GM13976 (cell line): ENCODE results near the gene REL.

Source experiments
- DNase-seq: peaks from one replicate; pipeline ENCODE4 v3.0.0; 2012; ENCODE audit warnings: low spot score
- in situ Hi-C: fragments of 300-500 bp; cut with MboI; formaldehyde crosslinking; loops from one replicate; pipeline ENCODE4 v1.12.0; 2022; ENCODE audit warnings: low sequenced_read_pairs, mixed read lengths, inconsistent platforms; ENCODE audit not compliant: unreplicated experiment
- TF ChIP-seq, protein P1 (sequence below): IDR thresholded peaks from 2 replicates; pipeline ENCODE4 v1.5.1; 2012; ENCODE audit warnings: borderline replicate concordance, mild to moderate bottlenecking; ENCODE audit not compliant: insufficient read depth; ENCODE audit errors: extremely low read depth, missing control alignments, control extremely low read depth

Gene REL

DNA sequence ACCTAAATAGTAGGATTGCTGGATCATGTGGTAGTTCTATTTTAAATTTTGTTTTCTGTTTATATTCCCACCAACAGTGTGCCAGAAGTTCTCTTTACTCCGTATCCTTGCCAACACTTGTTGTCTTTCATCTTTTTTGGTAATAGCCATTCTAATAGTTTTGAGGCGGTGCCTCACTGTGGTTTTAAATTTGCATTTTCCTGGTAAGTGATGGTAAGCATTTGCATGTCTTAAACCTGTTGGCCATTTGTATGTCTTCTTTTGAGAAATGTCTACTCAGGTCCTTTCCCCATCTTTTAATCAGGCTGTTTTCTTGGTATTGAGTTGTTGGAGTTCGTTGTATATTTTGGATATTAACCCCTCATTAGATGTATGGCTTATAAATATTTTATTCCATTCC, 51.6 kb downstream of the REL start:
- no peak for DNase-seq
- in situ Hi-C loops = no loop called here
- TF ChIP-seq, protein P1, sequence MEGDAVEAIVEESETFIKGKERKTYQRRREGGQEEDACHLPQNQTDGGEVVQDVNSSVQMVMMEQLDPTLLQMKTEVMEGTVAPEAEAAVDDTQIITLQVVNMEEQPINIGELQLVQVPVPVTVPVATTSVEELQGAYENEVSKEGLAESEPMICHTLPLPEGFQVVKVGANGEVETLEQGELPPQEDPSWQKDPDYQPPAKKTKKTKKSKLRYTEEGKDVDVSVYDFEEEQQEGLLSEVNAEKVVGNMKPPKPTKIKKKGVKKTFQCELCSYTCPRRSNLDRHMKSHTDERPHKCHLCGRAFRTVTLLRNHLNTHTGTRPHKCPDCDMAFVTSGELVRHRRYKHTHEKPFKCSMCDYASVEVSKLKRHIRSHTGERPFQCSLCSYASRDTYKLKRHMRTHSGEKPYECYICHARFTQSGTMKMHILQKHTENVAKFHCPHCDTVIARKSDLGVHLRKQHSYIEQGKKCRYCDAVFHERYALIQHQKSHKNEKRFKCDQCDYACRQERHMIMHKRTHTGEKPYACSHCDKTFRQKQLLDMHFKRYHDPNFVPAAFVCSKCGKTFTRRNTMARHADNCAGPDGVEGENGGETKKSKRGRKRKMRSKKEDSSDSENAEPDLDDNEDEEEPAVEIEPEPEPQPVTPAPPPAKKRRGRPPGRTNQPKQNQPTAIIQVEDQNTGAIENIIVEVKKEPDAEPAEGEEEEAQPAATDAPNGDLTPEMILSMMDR = no peak

DNA sequence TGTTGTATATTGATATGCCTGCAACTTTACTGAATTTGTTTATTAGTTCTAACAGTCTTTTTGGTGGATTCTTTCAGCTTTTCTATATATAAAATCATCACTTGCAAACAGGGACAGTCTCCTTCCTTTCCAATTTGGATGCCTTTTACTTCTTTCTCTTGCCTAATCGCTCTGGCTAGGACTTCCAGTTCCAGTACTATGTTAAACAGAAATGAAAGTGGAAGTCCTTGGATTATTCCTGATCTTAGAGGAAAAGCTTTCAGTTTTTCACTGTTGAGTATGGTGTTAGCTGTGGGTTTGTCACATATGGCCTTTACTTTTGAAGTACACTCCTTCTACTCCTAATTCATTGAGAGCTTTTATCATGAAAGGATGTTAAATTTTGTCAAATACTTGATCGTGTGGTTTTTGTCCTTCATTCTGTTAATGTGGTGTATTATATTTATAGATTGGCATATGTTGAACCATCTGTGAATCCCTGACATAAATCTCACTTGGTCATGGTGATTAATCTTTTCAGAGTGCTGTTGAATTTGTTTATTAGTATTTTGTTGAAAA, 52.9 kb downstream of the REL start:
- in situ Hi-C loops = no loop called here
- TF ChIP-seq, protein P1 = no peak
- DNase-seq = no peak

DNA sequence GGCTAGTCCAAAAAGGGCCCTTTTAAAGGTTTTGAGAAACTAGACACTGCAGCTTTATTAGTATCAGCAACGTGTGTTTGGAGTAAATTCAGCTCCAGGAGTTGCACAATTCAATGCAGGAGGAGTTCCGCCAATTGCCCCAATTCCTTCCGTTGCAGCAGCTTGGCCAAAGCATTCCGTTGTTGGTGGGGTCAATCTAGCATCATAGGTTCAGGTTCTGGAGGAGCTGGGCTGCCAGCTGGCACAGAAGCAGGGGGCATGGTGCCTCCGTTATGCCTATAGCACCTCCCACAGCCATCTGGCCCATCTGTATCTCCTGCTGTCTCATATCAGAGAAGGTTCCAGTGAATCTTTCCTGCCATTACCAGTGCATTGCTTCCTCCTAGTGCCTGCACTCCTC, 55.4 kb downstream of the REL start:
- in situ Hi-C loops = no loop called here
- DNase-seq = no peak
- TF ChIP-seq, protein P1 = no peak

DNA sequence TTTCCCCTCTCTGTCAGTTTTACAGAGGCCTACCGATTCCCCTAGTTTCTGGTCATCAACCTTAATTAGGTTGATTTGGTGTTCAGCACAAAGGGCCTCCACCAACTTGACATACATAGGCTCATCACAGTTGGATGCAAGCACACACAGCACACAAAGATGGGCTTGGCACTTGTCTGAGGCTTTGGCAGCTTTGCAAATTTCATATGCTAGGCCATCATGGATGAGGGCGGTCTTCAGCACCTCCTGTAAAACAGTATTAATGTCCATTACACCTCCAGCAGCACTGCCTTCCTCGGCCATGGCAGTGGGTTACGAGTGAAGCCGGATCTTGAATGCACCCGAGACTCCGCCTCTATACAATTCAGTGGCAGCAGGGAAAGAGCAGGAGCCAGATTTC, 56.9 kb downstream of the REL start:
- no peak for DNase-seq
- in situ Hi-C loops = no loop called here
- TF ChIP-seq, protein P1 = no peak

DNA sequence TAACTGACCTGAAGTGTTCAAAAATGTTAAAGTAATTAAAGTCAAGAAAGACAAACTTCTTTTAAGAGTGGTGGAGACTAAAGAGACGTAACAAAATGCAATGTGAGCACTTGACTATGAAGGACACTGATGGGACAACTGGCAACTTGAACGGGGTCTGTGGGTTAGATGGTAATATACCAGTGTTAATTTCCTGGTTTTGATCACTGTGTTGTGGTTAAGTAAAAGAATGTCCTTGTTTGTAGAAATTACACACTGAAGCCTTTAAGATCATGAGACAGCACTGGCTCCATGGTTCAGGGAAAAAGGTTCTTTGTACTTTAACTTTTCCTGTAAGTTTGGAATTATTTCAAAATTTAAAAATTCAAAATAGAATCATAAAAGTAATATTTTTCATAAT, 58.2 kb downstream of the REL start:
- TF ChIP-seq, protein P1 = no peak
- in situ Hi-C loops = no loop called here
- no peak for DNase-seq

DNA sequence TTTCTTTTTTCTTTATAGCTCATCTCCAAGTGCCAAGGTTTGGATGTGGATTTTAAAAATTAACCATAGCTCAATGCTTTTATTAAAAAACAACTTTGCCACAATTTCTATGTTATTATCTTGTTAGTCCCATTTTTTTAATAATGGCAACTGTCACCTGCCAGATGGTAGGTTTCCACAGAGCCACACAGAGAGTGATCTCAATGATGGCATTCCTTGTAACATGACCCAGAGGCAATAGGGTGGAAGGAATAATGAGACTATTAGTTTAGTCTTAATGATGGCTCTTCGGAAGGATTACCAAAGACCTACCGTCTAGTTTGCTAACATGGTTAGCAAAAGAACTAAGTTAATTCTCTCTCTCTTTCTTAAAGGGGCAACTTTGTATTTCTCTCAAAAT, 64.0 kb downstream of the REL start:
- TF ChIP-seq, protein P1 = no peak
- in situ Hi-C loops = no loop called here
- no peak for DNase-seq

DNA sequence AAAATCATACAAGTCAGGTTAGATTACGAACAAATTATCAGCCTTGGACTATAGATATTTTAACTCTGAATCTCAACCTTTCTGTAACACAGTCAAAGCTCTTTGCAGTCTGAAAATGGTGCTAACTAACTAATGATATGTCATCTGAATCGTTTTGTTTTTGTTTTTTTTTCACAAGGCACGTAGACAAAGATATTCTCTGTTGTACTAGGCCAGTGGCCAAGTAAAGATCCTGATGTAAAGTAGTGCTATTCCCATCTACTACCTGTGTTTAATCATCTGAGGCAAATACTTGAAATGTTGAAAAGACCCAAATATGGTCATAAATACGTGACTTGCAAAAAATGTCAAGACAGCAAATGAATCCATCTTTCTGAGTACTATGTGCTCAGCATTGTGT, 65.7 kb downstream of the REL start:
- DNase-seq = no peak
- in situ Hi-C loops = no loop called here
- TF ChIP-seq, protein P1 = no peak
